GM10847 (cell line): ENCODE data around the gene CHD9.

ENCODE experiments used
- POLR2A ChIP-seq: IDR thresholded peaks from 2 replicates; pipeline ENCODE4 v1.6.1; 2011; ENCODE audit not compliant: insufficient read length; ENCODE audit errors: extremely low read depth

The CHD9 gene

GRCh38 chr16:53054670-53055485 is at the start of gene CHD9:
Gene CHD9, plus strand, starts transcription at chr16:53054991. Its CDS starts 101,099 bp downstream, at chr16:53156090.
- peak; percentile 15 for TF ChIP-seq POLR2A

- TF ChIP-seq POLR2A = no peak
Measured at GRCh38 chr16:53007095-53007494, 47.7 kb upstream of the CHD9 start.

- TF ChIP-seq POLR2A = no peak
Measured at GRCh38 chr16:53014287-53014686, 40.5 kb upstream of the CHD9 start.

GRCh38 chr16:53018834-53019416 is 35.9 kb upstream of the CHD9 start:
- no peak for TF ChIP-seq POLR2A

- TF ChIP-seq POLR2A = no peak
Measured at GRCh38 chr16:53022374-53022773, 32.4 kb upstream of the CHD9 start.

GRCh38 chr16:53024045-53024444 is 30.7 kb upstream of the CHD9 start:
- no peak for TF ChIP-seq POLR2A

GRCh38 chr16:53029971-53030370 is 24.8 kb upstream of the CHD9 start:
- TF ChIP-seq POLR2A = no peak

- TF ChIP-seq POLR2A = no peak
Measured at GRCh38 chr16:53031323-53031942, 23.4 kb upstream of the CHD9 start.

- TF ChIP-seq POLR2A = no peak
Measured at GRCh38 chr16:53034306-53034705, 20.5 kb upstream of the CHD9 start.

GRCh38 chr16:53035176-53035942 is 19.4 kb upstream of the CHD9 start:
- no peak for TF ChIP-seq POLR2A

GRCh38 chr16:53036066-53036465 is 18.7 kb upstream of the CHD9 start:
- no peak for TF ChIP-seq POLR2A

GRCh38 chr16:53040788-53041187 is 14.0 kb upstream of the CHD9 start:
- TF ChIP-seq POLR2A = no peak

GRCh38 chr16:53041320-53042051 is 13.3 kb upstream of the CHD9 start:
- no peak for TF ChIP-seq POLR2A

GRCh38 chr16:53042235-53042701 is 12.5 kb upstream of the CHD9 start:
- no peak for TF ChIP-seq POLR2A

- TF ChIP-seq POLR2A = no peak
Measured at GRCh38 chr16:53043428-53043831, 11.4 kb upstream of the CHD9 start.
